ENCODE results near the gene ANAPC1.

Gene ANAPC1

GRCh38 chr2:111904726-111905474, 20.9 kb upstream of the ANAPC1 start:
- no peak for DNase-seq
- no peak overlapping the region for H3K4me3 ChIP-seq (ENCODE audit: low read depth, low read length)
- no peaks in the 10 kb centered on the region for H3K9me3 ChIP-seq
- no peaks in the 10 kb centered on the region for H3K27me3 ChIP-seq
- no peaks in the 10 kb centered on the region for H3K36me3 ChIP-seq
- no peak for TF ChIP-seq CTCF (IDR thresholded peaks at IDR 0.05; ENCODE audit: low read depth, low read length)
- no peaks in the 10 kb centered on the region for H3K4me1 ChIP-seq

- H3K27me3 ChIP-seq, result no peaks in the 10 kb centered on the region
Measured at GRCh38 chr2:111903930-111904439, 20.0 kb upstream of the ANAPC1 start.

GRCh38 chr2:111903516-111903915, 19.5 kb upstream of the ANAPC1 start:
- no peaks in the 10 kb centered on the region for H3K27me3 ChIP-seq
- no peak overlapping the region for H3K4me3 ChIP-seq (ENCODE audit: low read depth, low read length)
- H3K36me3 ChIP-seq, result no peaks in the 10 kb centered on the region
- DNase-seq, result no peak
- no peak for TF ChIP-seq CTCF (IDR thresholded peaks at IDR 0.05; ENCODE audit: low read depth, low read length)
- no peaks in the 10 kb centered on the region for H3K9me3 ChIP-seq
- no peaks in the 10 kb centered on the region for H3K4me1 ChIP-seq

More at GRCh38 chr2:111903930-111904439, 20.0 kb upstream of the ANAPC1 start:
- Histone ChIP-seq H3K4me3 (ENCODE audit: low read depth, low read length) (no peak overlapping the region), H3K4me1 (no peaks in the 10 kb centered on the region), H3K36me3 (no peaks in the 10 kb centered on the region), H3K9me3 (no peaks in the 10 kb centered on the region)
- no peak for TF ChIP-seq CTCF (IDR thresholded peaks at IDR 0.05; ENCODE audit: low read depth, low read length)
- DNase-seq, result no peak

GRCh38 chr2:111900859-111901258, 16.9 kb upstream of the ANAPC1 start:
- Histone ChIP-seq H3K36me3 (no peaks in the 10 kb centered on the region), H3K27me3 (no peaks in the 10 kb centered on the region), H3K9me3 (no peaks in the 10 kb centered on the region), H3K4me3 (ENCODE audit: low read depth, low read length) (no peak overlapping the region), H3K4me1 (no peaks in the 10 kb centered on the region)
- TF ChIP-seq CTCF (IDR thresholded peaks at IDR 0.05; ENCODE audit: low read depth, low read length), result peak; percentile 48
- peak; percentile 30 for DNase-seq

- no peaks in the 10 kb centered on the region for H3K27me3 ChIP-seq
Measured at GRCh38 chr2:111898703-111899514, 14.9 kb upstream of the ANAPC1 start.

More at GRCh38 chr2:111898703-111899514, 14.9 kb upstream of the ANAPC1 start:
- H3K4me3 ChIP-seq (ENCODE audit: low read depth, low read length), result peak overlapping the region; percentile 69
- TF ChIP-seq CTCF (IDR thresholded peaks at IDR 0.05; ENCODE audit: low read depth, low read length), result no peak
- no peaks in the 10 kb centered on the region for H3K4me1 ChIP-seq
- peak; percentile 18 for DNase-seq
- H3K9me3 ChIP-seq, result no peaks in the 10 kb centered on the region
- no peaks in the 10 kb centered on the region for H3K36me3 ChIP-seq

All from BE2C (cell line).